Colon (tissue), 2 donors: ENCODE data around the gene CLDN1.

Experiments used
- FAIRE-seq: peaks from 2 replicates; lab custom pipeline; 2012; peaks lifted over from hg19 to GRCh38; lab: Jason Lieb, UNC
- donor health status: control.
- donor health status: control.

The CLDN1 gene, protein sequence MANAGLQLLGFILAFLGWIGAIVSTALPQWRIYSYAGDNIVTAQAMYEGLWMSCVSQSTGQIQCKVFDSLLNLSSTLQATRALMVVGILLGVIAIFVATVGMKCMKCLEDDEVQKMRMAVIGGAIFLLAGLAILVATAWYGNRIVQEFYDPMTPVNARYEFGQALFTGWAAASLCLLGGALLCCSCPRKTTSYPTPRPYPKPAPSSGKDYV

DNA sequence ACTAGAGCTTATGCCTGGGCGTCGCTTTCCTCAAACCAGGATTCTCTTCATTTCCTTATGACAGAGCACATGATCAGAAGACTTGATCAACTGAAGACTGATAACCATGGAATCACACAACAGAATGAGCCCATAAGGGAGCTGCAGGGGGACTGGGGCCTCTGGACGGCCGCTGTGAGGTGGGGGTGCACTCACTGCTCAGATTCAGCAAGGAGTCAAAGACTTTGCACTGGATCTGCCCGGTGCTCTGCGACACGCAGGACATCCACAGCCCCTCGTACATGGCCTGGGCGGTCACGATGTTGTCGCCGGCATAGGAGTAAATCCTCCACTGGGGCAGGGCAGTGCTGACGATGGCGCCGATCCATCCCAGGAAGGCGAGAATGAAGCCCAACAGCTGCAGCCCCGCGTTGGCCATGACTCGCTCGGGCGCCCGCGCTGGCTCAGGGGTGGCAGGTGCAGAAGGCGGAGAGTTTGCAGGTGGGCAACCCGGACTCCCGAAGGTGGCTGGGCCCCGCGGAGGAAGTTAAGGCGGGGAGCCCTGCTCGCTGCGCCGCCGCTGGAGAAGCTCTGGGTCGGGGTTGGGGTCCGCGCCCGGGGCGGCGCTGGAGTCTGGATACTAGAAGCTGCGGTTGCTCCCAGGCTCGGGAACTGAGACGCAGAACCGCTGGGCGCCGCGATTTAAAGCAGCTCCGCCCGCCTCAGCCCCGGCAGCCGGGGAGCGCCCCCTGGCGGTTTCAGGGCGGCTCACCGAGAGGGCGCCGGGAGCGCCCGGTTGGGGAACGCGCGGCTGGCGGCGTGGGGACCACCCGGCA lies at the start of gene CLDN1:
Gene CLDN1 (minus strand): TSS at position 658 of the 815 bp plus-strand sequence. CDS start 240 bp downstream, at position 418.
- FAIRE-seq: no peak

- FAIRE-seq: no peak
Observed at GRCh38 chr3:190371152-190371551, 48.9 kb upstream of the CLDN1 start.

GRCh38 chr3:190370369-190370768 lies 48.1 kb upstream of the CLDN1 start:
- FAIRE-seq: no peak

GRCh38 chr3:190369668-190370295 lies 47.5 kb upstream of the CLDN1 start:
- no peak for FAIRE-seq

DNA sequence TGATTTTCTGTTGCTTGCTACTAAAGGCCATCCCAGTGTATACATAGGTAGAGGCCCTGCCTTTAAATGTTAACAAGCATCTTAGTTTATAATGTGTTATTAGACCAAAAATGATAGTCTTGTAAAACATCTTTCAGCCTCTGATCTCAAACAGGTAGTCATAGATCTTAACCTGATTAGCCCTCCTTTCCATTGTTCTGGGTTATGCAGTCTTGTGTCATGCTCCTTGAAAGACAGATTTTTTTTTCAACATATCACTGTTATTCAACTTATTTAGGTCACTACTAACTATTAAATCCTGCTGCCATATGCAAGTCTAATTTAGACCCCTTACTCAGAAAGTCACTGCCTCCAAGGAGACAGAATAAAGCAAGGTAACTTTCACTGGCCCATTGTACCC lies 46.6 kb upstream of the CLDN1 start:
- no peak for FAIRE-seq

DNA sequence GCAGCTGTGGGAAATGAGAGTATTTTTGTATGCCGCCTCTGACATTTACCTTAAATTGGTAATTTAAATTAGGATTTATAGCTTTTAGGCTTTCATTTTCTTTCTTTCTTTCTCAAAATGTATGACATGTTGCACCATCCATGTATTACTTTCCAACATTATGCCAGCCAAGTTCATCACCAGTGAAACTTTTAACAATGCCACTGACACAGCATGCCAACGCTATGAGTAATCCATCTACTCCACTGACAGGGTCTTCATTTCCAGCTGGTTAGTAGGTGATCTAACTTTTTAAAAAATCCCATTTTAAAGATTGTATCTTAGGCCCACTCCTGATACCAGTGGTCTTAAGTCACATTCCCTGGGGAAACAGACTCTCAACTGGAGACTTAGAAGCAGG lies 43.9 kb upstream of the CLDN1 start:
- no peak for FAIRE-seq

GRCh38 chr3:190362258-190362657 lies 40.0 kb upstream of the CLDN1 start:
- no peak for FAIRE-seq

GRCh38 chr3:190361791-190362190 lies 39.5 kb upstream of the CLDN1 start:
- FAIRE-seq: no peak

DNA sequence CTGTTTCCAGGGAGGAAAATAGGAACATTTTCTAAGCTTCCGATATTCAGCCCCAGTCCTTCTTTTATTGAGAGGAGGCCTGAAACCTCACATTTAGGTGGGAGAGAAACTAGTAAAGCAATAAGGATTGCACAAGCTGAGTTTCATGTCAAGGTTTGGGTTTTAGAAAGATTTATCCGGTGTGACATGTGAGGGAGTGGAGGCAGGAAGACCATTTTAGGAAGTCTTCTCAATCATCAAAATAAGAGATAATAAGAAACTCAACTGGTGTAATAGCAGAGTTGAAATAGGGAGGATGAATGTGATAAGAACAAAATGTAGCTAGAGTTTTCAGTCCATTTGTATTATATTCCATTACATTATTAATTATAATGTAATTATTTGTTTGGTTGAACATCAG lies 38.0 kb upstream of the CLDN1 start:
- FAIRE-seq: no peak

GRCh38 chr3:190359813-190360212 lies 37.6 kb upstream of the CLDN1 start:
- no peak for FAIRE-seq

DNA sequence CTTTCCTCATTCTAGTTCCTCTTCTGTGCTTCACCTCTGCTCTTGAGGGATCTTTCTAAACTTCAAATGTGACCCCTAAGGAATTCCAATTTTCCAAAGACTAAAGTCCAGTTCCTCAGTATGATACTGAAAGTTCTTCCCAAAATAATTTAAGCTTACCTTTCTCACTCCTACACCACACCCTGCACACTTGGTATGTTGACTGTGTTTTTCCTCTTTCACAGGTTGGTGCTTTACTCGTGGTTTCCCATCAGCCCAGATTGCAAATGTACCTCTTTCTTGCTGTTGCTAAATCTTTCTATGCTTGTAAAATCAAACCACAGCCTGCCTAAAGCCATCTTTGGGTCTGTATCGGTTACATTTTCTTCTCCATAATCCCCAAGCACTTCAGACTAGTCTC lies 35.2 kb upstream of the CLDN1 start:
- FAIRE-seq: no peak

DNA sequence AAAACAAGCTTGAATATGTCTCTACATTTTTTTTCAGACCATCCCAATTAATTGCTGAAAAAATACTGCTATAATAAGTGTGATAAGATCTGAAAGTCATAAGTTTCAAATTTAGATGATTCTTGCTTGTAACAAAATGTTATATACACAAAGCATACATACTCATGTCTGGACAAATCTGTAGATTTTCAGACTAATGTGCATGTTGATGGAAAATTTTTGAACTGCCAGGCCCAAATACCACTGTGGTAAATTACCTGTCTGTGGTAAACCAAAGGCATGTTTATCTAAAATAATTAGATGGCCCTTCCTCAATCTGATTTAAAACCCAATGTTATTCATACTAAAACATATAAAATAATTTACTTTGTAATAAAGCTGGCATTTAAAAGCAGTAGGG lies 34.0 kb upstream of the CLDN1 start:
- FAIRE-seq: no peak

DNA sequence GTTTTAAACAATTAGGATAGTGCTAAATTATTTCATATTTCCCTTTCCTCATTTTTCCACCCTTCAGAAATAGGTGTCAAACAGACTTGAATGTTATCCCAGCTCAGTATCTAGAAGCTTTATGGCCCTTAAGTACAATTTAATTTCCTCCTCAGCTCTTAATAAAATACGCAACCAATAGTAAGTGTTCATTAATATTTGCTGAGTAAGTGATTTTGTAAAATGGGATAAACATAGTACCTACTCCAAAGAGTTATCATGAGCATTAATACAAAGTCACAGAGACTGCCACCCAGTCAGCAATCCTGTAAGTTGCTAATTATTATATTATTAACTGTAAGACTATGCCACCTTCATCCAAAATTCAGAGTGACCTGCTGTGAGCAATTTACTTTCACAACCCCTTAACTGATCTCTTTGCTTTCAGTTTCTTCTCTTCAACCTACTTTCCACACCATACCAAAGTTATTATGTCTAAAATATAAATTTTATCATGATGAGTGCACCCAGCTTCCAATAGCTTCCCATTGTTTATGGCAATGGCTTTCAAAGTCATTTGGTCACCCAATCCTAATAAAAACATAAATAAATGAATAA lies 30.7 kb upstream of the CLDN1 start:
- no peak for FAIRE-seq

DNA sequence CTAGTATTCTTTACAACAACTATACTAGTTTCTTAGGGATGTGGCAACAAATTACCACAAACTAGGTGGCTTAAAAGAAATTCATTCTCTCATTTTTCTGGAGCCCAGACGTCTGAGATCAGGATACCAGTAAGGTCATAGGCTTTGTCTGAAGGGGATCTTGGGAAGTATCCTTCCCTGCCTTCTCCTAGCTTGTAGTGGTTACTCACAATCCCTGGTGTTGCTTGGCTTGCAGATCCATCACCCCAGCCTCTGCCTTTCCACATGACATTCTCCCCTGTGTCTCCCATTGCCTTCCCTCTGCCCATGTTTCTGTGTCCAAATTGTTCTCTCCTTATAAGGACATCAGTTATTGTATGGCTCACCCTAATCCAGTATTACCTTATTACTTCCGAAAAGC lies 24.3 kb upstream of the CLDN1 start:
- FAIRE-seq: no peak

DNA sequence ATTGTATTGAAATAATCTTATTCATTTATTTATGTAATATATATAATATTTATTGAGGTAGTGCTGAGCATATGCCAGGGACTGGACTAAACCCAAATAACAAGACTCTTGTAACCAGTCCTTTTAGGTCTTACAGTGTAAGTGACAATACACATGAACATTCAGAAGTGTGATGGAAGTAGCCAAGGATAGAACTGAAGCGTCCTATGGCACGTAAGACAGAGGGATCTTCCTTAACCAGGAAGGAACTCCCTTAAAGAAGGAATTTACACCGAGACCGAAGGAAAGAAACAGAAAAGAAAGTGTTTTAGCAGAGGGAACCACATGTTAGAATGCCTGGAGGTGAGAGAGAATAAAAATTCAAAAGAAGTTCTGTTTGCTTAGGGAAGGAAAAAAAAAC lies 23.6 kb upstream of the CLDN1 start:
- no peak for FAIRE-seq

GRCh38 chr3:190345027-190345821 lies 23.0 kb upstream of the CLDN1 start:
- FAIRE-seq: no peak

DNA sequence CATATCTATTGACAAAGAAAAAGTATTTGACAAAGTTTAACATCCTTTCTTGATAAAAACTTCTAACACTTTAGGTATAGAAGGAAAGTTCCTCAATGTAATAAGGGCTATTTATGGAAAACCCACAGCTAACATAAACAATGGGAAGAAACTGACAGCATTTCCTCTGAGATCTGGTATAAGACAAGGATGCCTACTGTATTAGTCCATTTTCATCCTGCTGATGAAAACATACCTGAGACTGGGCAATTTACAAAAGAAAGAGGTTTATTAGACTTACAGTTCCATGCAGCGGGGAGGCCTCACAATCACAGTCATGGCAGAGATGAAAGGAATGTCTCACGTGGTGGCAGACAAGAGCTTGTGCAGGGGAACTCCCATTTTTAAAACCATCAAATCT lies 17.8 kb upstream of the CLDN1 start:
- FAIRE-seq: no peak

- no peak for FAIRE-seq
Observed at GRCh38 chr3:190339130-190339529, 16.9 kb upstream of the CLDN1 start.

GRCh38 chr3:190338717-190339116 lies 16.5 kb upstream of the CLDN1 start:
- no peak for FAIRE-seq

DNA sequence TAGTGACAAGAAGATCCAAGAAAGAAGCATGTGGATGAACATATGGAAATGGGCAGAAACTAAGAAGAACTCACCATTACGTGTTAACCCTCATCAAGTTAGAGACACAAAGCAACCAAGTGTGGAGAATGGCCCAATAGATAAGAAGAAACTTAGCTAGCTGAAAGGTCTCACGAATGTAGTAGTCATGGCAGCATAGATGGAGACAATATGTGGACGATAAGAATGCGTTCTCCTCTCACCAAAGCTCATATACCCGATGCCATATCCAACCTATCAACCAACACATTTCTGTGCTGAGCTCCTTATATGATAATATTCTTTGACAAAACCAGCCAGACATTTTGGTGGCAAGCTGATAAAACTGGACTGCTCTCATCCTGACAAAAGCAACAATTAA lies 15.1 kb upstream of the CLDN1 start:
- no peak for FAIRE-seq

GRCh38 chr3:190336516-190337189 lies 14.4 kb upstream of the CLDN1 start:
- no peak for FAIRE-seq

GRCh38 chr3:190333961-190334360 lies 11.7 kb upstream of the CLDN1 start:
- FAIRE-seq: no peak
